GM12874 (cell line): ENCODE measurements around the gene DNAH3.

Source experiments
- CTCF ChIP-seq: IDR thresholded peaks from 2 replicates; pipeline ENCODE4 v1.5.1; 2011; ENCODE audit warnings: low read depth, mild to moderate bottlenecking, control low read depth, low read length, moderate library complexity; ENCODE audit not compliant: insufficient read depth

DNAH3 gene

GRCh38 chr16:21078563-21078962, 72.1 kb downstream of the DNAH3 start:
- no peak for TF ChIP-seq CTCF

DNA sequence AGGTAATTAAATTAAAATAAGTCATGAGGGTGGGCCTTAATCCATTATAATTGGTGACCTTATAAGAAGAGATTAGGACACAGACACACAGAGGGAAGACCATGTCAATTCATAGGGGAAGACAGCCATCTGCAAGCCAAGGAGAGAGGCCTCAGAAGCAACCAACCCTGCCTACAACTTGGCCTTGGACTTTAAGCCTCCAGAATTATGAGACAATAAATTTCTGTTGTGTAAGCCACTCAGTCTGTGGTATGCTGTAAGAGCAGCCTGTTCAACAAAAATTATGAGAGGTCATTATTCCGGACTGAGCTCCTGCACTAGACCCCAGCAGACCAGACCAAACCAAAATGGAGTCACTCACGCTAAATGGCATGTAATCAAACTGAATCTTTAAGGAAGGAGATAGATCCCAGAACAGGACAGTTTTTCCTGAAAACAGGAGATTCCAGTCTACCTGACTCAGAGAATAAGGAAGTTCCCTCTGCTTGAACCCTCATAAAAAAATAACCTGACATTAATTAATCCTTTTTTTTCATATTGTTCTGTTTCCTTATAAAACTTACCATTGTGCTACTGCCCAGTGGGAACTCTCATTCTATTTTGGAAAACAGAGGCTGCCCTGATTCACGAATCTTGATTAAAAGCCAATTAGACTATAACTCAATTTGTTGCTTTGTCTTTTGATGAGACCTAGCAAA, 74.3 kb downstream of the DNAH3 start:
- TF ChIP-seq CTCF, result no peak

DNA sequence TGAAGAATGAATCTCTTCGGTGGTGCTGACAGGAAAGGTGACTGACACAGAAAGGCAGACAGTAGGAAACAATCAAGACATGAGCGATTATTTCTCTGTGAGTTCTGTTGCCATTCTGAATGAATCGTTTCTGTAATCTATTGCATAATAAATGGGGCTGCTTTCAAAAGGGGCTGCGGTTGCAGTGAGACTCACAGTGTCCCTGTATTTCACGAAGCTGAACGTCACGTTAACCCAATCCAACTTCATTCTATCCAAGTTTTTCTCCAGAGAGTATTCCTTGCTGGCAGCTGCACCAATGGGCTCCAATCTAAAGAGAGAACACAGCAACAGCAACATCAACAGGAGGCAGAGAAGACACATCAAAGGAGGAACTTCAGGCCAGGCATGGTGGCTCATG, 75.4 kb downstream of the DNAH3 start:
- TF ChIP-seq CTCF, result no peak

DNA sequence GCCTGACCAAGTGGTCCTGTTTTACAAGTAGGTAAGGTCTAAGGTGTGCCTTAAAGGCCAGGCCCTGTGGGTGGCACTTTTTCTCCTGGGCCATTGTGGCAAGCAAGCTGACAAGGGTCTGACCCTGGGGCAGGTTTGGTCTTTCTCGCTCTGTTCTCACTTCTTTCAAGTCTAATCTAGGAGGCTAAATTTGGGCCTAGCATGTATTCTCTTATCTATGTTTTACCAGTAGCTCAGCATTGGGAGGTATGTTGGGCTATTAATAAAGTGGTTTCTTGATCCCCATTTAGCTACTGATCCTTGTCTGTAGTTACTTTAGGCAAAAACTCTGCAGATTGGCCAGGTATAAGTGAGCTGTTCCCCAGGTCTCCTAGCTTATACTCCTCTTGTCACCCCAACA, 77.7 kb downstream of the DNAH3 start:
- TF ChIP-seq CTCF, result no peak

DNA sequence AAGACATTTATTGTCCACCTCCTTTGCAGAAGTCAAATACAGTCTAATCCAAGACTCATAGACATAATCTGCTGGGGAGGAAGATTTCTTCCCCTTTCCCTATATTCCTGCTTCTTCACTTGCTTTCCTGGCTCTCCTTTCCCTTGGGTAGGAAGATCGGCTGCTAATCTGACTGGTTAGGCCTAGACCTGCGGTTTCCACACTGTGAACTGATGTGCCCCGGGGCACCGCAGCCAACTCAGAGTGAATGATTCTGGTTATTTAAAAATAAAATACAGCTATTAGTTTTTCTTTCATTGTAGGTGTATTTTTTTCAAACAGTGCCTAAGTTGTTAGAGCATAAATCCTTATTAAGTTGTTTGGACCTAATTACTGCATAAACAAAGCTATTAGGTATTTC, 78.9 kb downstream of the DNAH3 start:
- no peak for TF ChIP-seq CTCF

- TF ChIP-seq CTCF, result no peak
These were observed 80.1 kb downstream of the DNAH3 start for GRCh38 chr16:21070564-21070963.

- no peak for TF ChIP-seq CTCF
These were observed 80.7 kb downstream of the DNAH3 start for GRCh38 chr16:21069986-21070385.
